Spleen (tissue), 7 donors: ENCODE measurements around the gene TOX3.

Experiments used
- POLR2A ChIP-seq, 3 donors: fragments of 450-650 bp; IDR thresholded peaks; one replicate each; pipeline ENCODE4 v1.5.1; 2017; ENCODE audit warnings: antibody characterized with exemption in 3 of 3, mild to moderate bottlenecking in 1 of 3
- POLR2AphosphoS5 ChIP-seq, 3 donors: sonication (generic); formaldehyde crosslinking; IDR thresholded peaks; one replicate each; pipeline ENCODE4 v1.5.1; 2017; ENCODE audit warnings: antibody characterized with exemption in 3 of 3
- TF ChIP-seq, protein P1 (sequence below), 11 experiments: fragments of 200-600 bp in 7 of 11; fragments of 450-650 bp in 4 of 11; sonication (generic) in 4 of 11; IDR thresholded peaks in 8 of 11; conservative IDR thresholded peaks in 3 of 11; 1 replicate in 7 of 11; 2 replicates in 4 of 11; pipeline versions ENCODE4 v1.4.0 to v1.8.0; 2016 to 2021; ENCODE audit warnings: antibody characterized with exemption in 11 of 11, inconsistent platforms in 4 of 11, mild to moderate bottlenecking in 1 of 11
- donor health status: DM: no; HTN: no; CAD: no; lungs with moderate emphysema.
- donor health status: DM: no; HTN: no; CAD: no.
- donor health status: DM: no; HTN: no; CAD: no.

DNA sequence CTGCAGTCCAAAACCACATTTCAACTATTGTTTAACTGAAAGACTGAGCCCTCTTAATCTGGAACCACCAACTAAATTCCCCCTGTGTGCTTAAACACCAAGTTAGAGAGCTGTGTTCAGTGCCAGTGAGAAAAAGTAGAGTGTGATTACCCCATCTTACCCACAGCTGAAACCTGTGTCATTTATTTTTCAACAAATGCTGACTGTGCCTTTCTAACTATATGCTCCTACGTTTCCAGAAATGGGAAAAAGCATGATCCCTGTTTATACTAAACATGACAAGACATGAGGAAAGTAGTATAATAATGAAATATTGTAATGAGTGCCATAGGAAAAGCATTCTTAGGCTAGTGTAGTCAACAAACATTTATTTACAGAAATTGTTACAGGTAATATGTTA is 7.4 kb upstream of the TOX3 start:
- TF ChIP-seq POLR2A (IDR thresholded peaks at IDR 0.05): no peak
- TF ChIP-seq, protein P1, sequence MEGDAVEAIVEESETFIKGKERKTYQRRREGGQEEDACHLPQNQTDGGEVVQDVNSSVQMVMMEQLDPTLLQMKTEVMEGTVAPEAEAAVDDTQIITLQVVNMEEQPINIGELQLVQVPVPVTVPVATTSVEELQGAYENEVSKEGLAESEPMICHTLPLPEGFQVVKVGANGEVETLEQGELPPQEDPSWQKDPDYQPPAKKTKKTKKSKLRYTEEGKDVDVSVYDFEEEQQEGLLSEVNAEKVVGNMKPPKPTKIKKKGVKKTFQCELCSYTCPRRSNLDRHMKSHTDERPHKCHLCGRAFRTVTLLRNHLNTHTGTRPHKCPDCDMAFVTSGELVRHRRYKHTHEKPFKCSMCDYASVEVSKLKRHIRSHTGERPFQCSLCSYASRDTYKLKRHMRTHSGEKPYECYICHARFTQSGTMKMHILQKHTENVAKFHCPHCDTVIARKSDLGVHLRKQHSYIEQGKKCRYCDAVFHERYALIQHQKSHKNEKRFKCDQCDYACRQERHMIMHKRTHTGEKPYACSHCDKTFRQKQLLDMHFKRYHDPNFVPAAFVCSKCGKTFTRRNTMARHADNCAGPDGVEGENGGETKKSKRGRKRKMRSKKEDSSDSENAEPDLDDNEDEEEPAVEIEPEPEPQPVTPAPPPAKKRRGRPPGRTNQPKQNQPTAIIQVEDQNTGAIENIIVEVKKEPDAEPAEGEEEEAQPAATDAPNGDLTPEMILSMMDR (IDR thresholded peaks at IDR 0.05 in 8 of 11, conservative IDR thresholded peaks at IDR 0.05 in 3 of 11): no peak
- TF ChIP-seq POLR2AphosphoS5 (IDR thresholded peaks at IDR 0.05): no peak
